ENCODE results near the gene GRB7.

Gene GRB7

DNA sequence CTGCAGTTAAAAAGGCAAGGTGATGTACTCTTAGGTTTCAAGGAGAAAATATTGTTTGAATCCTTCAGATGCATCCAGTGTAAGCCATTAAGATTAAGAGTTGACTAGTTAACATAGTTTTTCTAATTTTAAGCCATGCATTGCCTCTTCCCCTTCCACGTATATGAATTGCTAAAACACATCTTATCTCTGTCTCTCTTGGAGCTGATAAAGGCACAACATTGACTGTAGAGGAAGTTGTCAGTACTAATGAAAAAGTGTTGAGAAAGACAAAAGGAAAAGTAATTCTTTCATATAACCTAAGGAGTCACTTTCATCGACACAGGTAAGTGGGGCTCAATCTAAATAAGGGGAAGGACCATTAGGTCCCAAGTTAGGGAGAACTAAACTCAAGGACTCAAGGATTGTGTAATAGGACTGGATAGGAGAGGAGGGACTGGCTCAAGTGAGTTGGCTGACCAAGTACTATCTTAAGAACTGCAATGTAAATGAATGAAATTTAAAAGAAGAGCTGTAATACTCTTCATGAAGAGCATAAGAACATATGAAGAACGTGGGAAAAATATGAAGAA lies 55.6 kb downstream of the GRB7 start:
- in situ Hi-C loops (cut with MboI; ENCODE audit: low sequenced_read_pairs), result no loop called here

DNA sequence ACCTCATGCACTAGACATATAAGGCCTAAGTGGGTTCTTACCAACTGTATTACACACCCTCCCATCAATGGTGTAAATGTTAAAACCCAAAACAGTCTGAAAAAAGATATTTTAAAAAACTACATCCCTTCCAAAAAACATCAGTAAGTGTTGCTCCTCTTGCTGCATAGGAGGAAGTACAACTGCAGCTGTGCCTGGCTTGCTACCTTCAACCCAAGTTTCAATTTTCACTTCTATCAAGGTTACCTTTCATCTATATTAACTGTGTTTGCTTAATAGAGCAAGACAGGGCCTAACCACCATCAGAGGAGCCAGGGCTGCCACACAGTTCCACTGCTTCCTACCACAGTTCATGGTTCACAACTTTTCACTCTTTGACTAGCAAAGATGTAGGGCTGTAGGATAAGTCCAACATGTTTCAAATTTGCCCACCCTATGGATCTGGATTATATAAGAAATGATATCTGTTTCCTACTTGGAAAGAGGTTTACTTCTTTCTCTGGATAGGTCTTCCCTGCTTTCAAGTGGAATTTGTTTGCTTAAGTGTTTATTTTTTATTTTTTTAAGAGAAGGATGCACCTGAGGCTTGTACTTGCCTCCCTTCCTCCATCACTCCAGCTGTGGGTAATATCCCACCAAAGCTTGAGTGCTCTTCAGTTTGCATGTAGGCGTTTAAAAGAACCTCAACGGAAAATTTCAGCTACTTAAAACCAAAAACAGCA lies 56.7 kb downstream of the GRB7 start:
- in situ Hi-C loops (cut with MboI; ENCODE audit: low sequenced_read_pairs), result no loop called here
